H7 (cell line): ENCODE results near the gene ZSCAN23. TPM values are rescaled to one million over a fixed set of nuclear protein-coding genes. Genes with fewer than 3 reads are reported as not detected.
"Not testable (repeated sequence)": the region's sequence is repeated elsewhere in the genome, so short reads cannot be mapped to it uniquely, and the experiment has no call there.

Source experiments
- DNase-seq: peaks from one replicate; pipeline ENCODE4 v3.0.0; 2012
- H3K27me3 ChIP-seq: 2 replicates; pipeline ENCODE4 v1.6.0; 2011; ENCODE audit warnings: mild to moderate bottlenecking, low read length; ENCODE audit not compliant: control insufficient read depth, insufficient read depth
- H3K36me3 ChIP-seq: replicated peaks from 2 replicates; pipeline ENCODE4 v1.5.1; 2011; ENCODE audit warnings: low read length; ENCODE audit not compliant: control insufficient read depth, insufficient read depth
- H3K4me3 ChIP-seq: 2 replicates; pipeline ENCODE4 v1.5.1; 2011; ENCODE audit warnings: low read depth, mild to moderate bottlenecking, control low read depth, low read length, moderate library complexity; ENCODE audit not compliant: insufficient read depth
- total RNA-seq: library from RNA; depleted of rRNA; stranded (reverse); fragments of >200 nt; shearing (Covaris generic); gene quantifications from 2 replicates; pipeline ENCODE4 v1.2.3, GENCODE V29; 2014; rRNA removed

Gene ZSCAN23
- 3.0 and 6.5 TPM in 2 replicates for total RNA-seq

GRCh38 chr6:28443112-28443773 lies at the start of gene ZSCAN23:
Gene ZSCAN23, minus strand, starts transcription at chr6:28443491. Its CDS starts 7,225 bp downstream, at chr6:28436266.
- Histone ChIP-seq H3K36me3 (no peaks in the 10 kb centered on the region), H3K27me3 (peaks cover 2% of the 10 kb centered on the region; the same call in 1 of the 2 replicates), H3K4me3 (peak within 1 kb of the TSS; percentile 86)
- DNase-seq = peak; percentile 69

DNA sequence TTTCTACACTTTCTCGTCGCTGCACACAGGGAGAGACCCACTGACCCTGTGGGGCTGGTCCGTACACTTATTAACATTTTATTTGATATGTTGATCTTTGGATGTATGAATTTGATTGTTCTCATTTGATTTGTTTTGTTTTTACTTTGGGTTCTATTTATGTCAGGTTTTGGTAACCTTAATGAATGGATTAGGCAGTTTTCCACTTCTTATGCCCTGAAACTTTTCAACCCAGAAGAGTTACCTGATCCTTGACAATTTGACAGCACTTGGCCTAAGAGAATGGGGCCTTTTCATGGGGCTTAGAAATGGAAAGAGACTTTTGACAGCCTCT lies 48.7 kb upstream of the ZSCAN23 start:
- H3K4me3 ChIP-seq = peak overlapping the region; percentile 12; the same call in 1 of the 2 replicates
- peaks cover 4% of the 10 kb centered on the region; the same call in 1 of the 2 replicates for H3K27me3 ChIP-seq
- DNase-seq = no peak
- H3K36me3 ChIP-seq = no peaks in the 10 kb centered on the region

DNA sequence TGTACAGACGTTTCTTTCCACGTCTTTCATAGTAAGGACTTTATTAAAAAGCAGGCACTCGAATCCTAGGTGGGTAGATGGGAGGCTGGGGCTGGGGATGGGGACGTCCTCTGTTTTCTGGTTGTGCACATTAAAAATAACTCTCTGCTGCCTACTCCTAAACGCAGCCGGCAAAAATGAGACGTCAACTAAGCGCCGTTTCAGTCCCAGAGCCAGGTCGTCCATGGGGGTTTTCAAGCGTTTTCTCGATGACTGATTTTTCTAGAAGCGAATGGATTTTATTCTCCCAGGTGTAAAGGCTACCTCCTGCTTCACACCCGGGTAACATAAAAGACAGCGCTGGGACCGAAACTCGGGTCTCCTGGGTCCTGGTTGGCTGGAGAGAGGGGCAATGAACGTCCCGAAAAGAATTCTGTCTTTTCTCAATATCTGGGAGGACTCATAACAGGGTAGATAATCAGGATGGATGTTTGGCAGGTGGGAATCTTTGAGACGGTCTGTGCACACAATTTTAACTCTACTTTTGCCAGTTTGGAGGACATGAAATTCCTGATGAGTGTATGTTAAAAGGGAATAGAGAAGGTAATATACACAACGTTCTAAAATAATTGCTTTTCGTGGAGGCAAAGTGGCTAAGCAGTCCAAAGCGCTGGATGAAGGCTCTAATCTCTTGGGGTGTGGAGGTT lies 47.1 kb upstream of the ZSCAN23 start:
- peak; percentile 31 for DNase-seq
- H3K4me3 ChIP-seq = peak overlapping the region; percentile 50
- no peaks in the 10 kb centered on the region for H3K36me3 ChIP-seq
- H3K27me3 ChIP-seq = peaks cover 4% of the 10 kb centered on the region; the same call in 1 of the 2 replicates

DNA sequence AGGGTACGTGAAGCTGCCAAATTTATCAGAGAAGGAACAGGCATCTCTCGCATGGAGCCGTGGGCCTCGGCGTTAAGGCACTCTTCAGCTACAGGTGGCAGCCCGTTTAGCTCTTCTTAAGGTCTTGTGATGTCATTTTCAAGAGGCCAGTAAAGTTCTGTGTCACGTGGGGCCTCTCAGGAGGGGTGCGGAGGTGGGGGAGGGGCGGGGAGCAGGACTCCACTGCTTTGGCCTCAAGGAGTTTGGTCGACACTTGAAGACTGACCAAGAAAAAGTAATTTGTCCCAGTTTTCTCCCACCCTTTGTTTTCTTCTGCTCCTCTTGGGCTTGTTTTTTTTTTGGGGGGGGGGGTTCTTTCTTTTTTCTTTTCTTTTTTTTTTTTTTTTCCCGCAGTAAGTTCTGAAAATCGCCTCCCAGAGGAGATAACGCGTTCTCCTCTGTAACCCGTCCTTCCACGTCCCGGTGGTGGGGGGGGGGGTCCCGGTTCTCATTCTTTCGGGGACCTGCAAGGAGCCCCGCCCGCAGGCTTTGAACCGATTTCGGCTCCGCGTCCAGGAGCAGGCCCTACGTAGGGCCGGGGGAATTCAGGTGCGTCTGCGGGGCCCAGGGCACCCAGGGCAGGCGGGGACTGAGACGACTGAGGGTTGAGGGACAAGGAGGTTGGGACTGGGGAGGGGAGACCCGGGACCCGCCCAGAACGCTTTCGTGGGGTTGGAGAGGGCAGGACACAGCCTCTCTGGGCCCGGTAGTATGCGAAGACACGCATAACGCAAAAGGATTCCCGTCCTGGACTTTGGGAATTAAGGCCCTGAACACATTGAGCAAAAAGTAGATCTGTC lies 46.3 kb upstream of the ZSCAN23 start:
- Histone ChIP-seq H3K36me3 (no peaks in the 10 kb centered on the region), H3K4me3 (peak overlapping the region; percentile 50), H3K27me3 (peaks cover 4% of the 10 kb centered on the region; the same call in 1 of the 2 replicates)
- peak; percentile 87 for DNase-seq

DNA sequence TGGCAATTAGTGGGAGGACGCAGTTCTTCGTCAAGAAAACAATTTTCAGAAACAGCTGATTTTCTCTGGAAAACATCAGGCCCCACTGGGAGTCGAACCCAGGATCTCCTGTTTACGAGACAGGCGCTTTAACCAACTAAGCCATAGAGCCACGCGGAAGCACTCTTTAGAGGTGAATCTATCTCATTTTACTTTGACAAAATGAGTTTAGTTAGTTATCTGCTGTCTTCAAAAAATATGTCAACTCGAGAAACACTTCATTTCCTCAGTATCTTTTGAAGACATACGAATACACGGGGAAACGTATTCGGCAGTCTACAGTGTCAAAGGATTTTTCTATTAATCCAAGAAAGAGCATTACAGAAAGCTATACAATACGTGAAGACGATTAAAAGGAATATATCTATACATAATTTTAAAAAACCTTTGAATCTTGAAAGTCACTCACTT lies 45.6 kb upstream of the ZSCAN23 start:
- DNase-seq = peak; percentile 43
- Histone ChIP-seq H3K36me3 (no peaks in the 10 kb centered on the region), H3K4me3 (peak overlapping the region; percentile 50), H3K27me3 (peaks cover 4% of the 10 kb centered on the region; the same call in 1 of the 2 replicates)

- Histone ChIP-seq H3K27me3 (peaks cover 4% of the 10 kb centered on the region; the same call in 1 of the 2 replicates), H3K36me3 (no peaks in the 10 kb centered on the region), H3K4me3 (no peak overlapping the region)
- no peak for DNase-seq
Measured at GRCh38 chr6:28486988-28487742, 43.9 kb upstream of the ZSCAN23 start.

- H3K27me3 ChIP-seq = peaks cover 4% of the 10 kb centered on the region; the same call in 1 of the 2 replicates
- no peaks in the 10 kb centered on the region for H3K36me3 ChIP-seq
- DNase-seq = no peak
- H3K4me3 ChIP-seq = no peak overlapping the region
Measured at GRCh38 chr6:28486533-28486932, 43.2 kb upstream of the ZSCAN23 start.

DNA sequence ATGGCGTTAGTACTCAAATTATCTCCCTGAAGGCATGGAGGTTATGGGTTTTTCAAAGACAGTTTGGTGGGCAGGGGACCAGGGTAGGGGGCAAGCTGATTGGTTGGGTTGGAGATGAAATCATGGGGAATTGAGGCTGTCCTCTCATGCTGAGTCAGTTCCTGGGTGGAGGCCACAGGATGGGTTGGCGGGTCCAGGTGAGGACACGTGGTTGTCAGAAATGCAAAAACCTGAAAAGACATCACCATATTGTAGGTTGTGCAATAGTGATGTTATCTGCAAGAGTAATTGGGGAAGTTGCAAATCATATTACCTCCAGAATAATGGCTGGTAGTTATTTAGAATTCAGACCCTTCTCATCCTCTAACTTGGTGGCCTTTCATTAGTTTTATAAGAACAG lies 42.2 kb upstream of the ZSCAN23 start:
- no peak overlapping the region for H3K4me3 ChIP-seq
- H3K36me3 ChIP-seq = no peaks in the 10 kb centered on the region
- H3K27me3 ChIP-seq = peaks cover 2% of the 10 kb centered on the region; the same call in 1 of the 2 replicates
- DNase-seq = no peak

- no peak overlapping the region for H3K4me3 ChIP-seq
- H3K36me3 ChIP-seq = no peaks in the 10 kb centered on the region
- DNase-seq = no peak
- H3K27me3 ChIP-seq = no peaks in the 10 kb centered on the region; the same call in 1 of the 2 replicates
Measured at GRCh38 chr6:28480253-28480932, 37.1 kb upstream of the ZSCAN23 start.

GRCh38 chr6:28478518-28478917 lies 35.2 kb upstream of the ZSCAN23 start:
- no peak overlapping the region for H3K4me3 ChIP-seq
- DNase-seq = no peak
- no peaks in the 10 kb centered on the region; the same call in 1 of the 2 replicates for H3K27me3 ChIP-seq
- no peaks in the 10 kb centered on the region for H3K36me3 ChIP-seq

DNA sequence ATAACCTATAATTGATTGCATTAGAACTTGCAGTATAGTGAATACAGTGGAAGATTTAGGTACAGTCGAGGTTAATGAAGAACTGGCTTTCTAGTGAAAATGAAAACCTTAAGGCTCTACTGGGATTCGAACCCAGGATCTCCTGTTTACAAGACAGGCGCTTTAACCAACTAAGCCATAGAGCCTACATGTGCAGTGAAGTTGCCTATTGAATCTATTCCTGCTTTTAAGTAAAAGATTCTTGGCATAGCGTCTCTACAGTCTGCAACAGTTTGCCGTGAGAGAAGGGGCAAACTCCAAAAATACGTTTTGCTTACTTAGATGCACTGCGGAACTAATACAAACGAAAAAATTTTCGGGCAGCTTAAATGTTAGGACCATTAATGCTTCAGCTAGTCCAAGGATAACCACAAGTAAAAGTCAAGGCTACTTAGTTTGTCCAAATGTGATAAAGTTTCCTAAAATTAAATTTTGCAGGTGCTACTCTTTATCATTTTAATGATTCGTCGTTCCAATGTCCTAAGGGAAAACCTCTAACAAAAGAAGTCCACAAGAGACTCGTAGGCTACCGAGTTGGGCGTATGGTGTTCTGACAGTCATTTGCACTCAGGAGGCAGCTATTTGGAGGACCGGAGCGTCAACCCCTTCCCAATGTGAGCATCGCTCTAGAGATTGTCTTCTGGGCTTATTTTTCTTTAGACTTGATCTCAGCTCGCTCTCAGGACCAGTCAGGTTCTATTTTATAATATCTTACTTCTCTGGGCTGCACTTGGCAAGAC lies 31.3 kb upstream of the ZSCAN23 start:
- Histone ChIP-seq H3K27me3 (no peaks in the 10 kb centered on the region), H3K4me3 (peak overlapping the region; percentile 61), H3K36me3 (no peaks in the 10 kb centered on the region)
- DNase-seq = peak; percentile 65

GRCh38 chr6:28469153-28469745 lies 26.0 kb upstream of the ZSCAN23 start:
- peak overlapping the region; percentile 22; the same call in 1 of the 2 replicates for H3K4me3 ChIP-seq
- not testable (repeated sequence) for DNase-seq, H3K27me3 ChIP-seq, H3K36me3 ChIP-seq
